Activated T-helper 2 cell treated with anti-CD3 and anti-CD28 coated beads, Interferon-gamma antibody, Interleukin-2, Interleukin-4, amounts not matched to agents 10 μg/mL and 5 μg/mL and 100 μg/mL, durations not matched to agents 14 hours and 24 hours and 36 hours (primary cell): ENCODE data around the gene FAM131C. TPM values are rescaled to one million over a fixed set of nuclear protein-coding genes. Genes with fewer than 3 reads are reported as not detected.

Experiments used
- DNase-seq: peaks from one replicate; pipeline ENCODE4 v3.0.0; 2021; ENCODE audit warnings: low spot score
- H3K27ac Mint-ChIP-seq: one replicate; pipeline ENCODE4 v1.8.0; 2021; ENCODE audit warnings: mixed read lengths
- H3K27me3 Mint-ChIP-seq: one replicate; pipeline ENCODE4 v1.8.0; 2021; ENCODE audit warnings: low read depth, mixed read lengths
- H3K36me3 Mint-ChIP-seq: one replicate; pipeline ENCODE4 v1.8.0; 2021; ENCODE audit warnings: low read depth, mixed read lengths
- H3K4me1 Mint-ChIP-seq: one replicate; pipeline ENCODE4 v1.8.0; 2021; ENCODE audit warnings: low read depth, mixed read lengths
- H3K4me3 Mint-ChIP-seq: one replicate; pipeline ENCODE4 v1.8.0; 2021; ENCODE audit warnings: low read depth, mild to moderate bottlenecking, moderate library complexity, mixed read lengths
- H3K9me3 Mint-ChIP-seq: one replicate; pipeline ENCODE4 v1.8.0; 2021; ENCODE audit warnings: mixed read lengths
- intact Hi-C: fragments of 100-400 bp; cut with micrococcal nuclease; formaldehyde crosslinking; loops from one replicate; pipeline ENCODE4 v1.15.1; 2023
- total RNA-seq: library from RNA; stranded (reverse); gene quantifications from 2 replicates; pipeline ENCODE4 v1.2.3, GENCODE V29; 2022

The FAM131C gene
- total RNA-seq, 1 donor from 2014 or later, result 1.4 TPM

GRCh38 chr1:16078925-16079656 lies 5.6 kb upstream of the FAM131C start:
- Mint-ChIP-seq H3K27me3 (peaks cover 6% of the 10 kb centered on the region), H3K4me1 (peaks cover 10% of the 10 kb centered on the region), H3K36me3 (no peaks in the 10 kb centered on the region), H3K4me3 (peak overlapping the region; percentile 47), H3K27ac (no peak overlapping the region), H3K9me3 (no peaks in the 10 kb centered on the region)
- intact Hi-C loops, result loop anchor here (1.0 to 2.0 kb wide), 2 partner anchors 108 to 166 kb away; no protein-coding TSS in a partner anchor
- DNase-seq, result peak; percentile 63

- Mint-ChIP-seq H3K27me3 (peaks cover 14% of the 10 kb centered on the region), H3K4me3 (no peak overlapping the region), H3K36me3 (no peaks in the 10 kb centered on the region), H3K4me1 (peaks cover 14% of the 10 kb centered on the region), H3K27ac (no peak overlapping the region), H3K9me3 (no peaks in the 10 kb centered on the region)
- intact Hi-C loops, result loop anchor here (2.0 kb wide), 1 partner anchor 167 kb away; no protein-coding TSS in a partner anchor
- DNase-seq, result no peak
These were observed 4.2 kb upstream of the FAM131C start for GRCh38 chr1:16077406-16078245.

DNA sequence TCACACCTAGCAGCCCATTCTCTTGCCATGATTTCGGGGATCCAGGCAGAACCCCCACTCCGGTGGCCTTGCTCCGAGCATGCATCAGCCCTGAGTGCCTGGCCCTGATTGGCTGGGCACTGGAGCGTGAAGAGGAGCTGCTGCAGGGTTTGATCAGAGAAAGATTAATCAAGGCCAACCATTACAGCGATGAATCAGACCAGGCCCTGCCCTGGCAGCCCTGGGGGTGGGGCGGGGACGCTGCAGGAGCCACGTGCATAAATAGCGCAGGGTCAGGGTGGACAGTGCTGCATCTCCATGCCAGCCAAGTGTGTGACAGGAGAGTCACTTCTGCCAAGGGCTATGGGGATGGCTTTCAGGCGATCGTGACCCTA lies 3.4 kb upstream of the FAM131C start:
- H3K9me3 Mint-ChIP-seq, result no peaks in the 10 kb centered on the region
- intact Hi-C loops, result no loop called here

GRCh38 chr1:16076031-16076864 lies 2.8 kb upstream of the FAM131C start:
- intact Hi-C loops, result no loop called here
- Mint-ChIP-seq H3K4me3 (no peak overlapping the region), H3K36me3 (no peaks in the 10 kb centered on the region)

More for the DNA sequence above, 3.4 kb upstream of the FAM131C start:
- Mint-ChIP-seq H3K4me3 (no peak overlapping the region), H3K36me3 (no peaks in the 10 kb centered on the region), H3K27me3 (peaks cover 20% of the 10 kb centered on the region), H3K4me1 (peaks cover 14% of the 10 kb centered on the region), H3K27ac (no peak overlapping the region)
- DNase-seq, result no peak

DNA sequence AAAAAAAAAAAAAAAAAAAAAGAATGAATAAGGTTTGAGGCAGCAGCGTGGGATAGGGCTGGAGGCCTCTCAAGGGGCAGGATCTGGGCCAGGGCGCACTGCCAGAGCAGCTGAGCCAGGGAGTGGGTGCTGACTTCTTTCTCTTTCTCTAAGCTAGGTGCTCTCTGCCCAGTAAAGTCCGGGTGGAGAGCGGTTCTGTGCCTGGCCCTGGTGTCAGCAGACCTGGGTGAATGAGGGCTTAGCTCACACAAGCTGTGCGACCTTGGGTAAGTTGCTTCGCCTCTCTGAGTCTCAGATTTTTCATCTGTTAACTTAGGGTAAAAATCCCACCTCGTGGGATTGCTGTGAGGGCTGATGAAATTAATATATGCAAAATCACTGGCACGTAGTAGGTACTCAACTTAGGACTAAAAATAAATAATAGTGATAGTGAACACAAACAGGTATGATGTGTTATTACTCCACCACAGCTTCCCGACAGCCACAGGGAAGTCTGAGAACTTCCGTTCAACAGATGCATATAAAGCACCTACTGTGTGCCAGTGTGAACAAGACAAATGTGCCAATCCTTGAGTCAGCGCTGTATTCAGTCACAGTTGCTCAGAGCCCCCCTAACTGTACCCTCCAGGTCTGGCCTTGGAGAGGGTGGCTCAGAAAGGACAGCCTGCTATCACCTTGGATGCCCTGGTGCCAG lies 2.0 kb upstream of the FAM131C start:
- H3K4me3 Mint-ChIP-seq, result no peak overlapping the region

More at GRCh38 chr1:16076031-16076864, 2.8 kb upstream of the FAM131C start:
- peaks cover 14% of the 10 kb centered on the region for H3K4me1 Mint-ChIP-seq
- no peak for DNase-seq
- H3K27ac Mint-ChIP-seq, result no peak overlapping the region
- no peaks in the 10 kb centered on the region for H3K9me3 Mint-ChIP-seq
- peaks cover 20% of the 10 kb centered on the region for H3K27me3 Mint-ChIP-seq

DNA sequence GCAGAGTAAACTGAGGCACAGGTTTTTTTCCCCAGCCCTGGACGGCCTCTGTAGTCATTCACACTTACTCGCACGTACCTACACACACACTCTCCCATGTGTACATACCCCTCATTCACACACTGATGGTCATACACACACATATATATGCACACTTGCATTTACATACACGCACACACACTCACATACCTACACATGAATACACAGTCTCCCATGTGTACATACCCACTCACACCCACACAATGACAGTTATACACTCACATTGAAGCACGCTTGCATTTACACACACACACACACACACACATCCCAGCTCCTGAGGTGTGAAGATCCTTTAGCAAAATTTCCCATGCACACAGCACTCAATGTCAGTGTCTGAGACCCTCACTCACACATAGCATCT lies 766 bp upstream of the FAM131C start:
- H3K4me1 Mint-ChIP-seq, result peaks cover 24% of the 10 kb centered on the region
- H3K27me3 Mint-ChIP-seq, result peaks cover 20% of the 10 kb centered on the region

More for the DNA sequence above, 2.0 kb upstream of the FAM131C start:
- Mint-ChIP-seq H3K9me3 (no peaks in the 10 kb centered on the region), H3K4me1 (peaks cover 17% of the 10 kb centered on the region), H3K27me3 (peaks cover 20% of the 10 kb centered on the region), H3K36me3 (no peaks in the 10 kb centered on the region), H3K27ac (no peak overlapping the region)
- intact Hi-C loops, result no loop called here
- no peak for DNase-seq

GRCh38 chr1:16072616-16073484 lies 601 bp downstream of the FAM131C start:
- intact Hi-C loops, result no loop called here
- Mint-ChIP-seq H3K4me3 (peak overlapping the region; percentile 17), H3K4me1 (peaks cover 18% of the 10 kb centered on the region), H3K27me3 (peaks cover 20% of the 10 kb centered on the region), H3K27ac (no peak overlapping the region), H3K9me3 (no peaks in the 10 kb centered on the region), H3K36me3 (no peaks in the 10 kb centered on the region)
- no peak for DNase-seq

More for the DNA sequence above, 766 bp upstream of the FAM131C start:
- Mint-ChIP-seq H3K27ac (no peak overlapping the region), H3K36me3 (no peaks in the 10 kb centered on the region), H3K9me3 (no peaks in the 10 kb centered on the region), H3K4me3 (peak overlapping the region; percentile 65)
- no peak for DNase-seq
- intact Hi-C loops, result no loop called here

DNA sequence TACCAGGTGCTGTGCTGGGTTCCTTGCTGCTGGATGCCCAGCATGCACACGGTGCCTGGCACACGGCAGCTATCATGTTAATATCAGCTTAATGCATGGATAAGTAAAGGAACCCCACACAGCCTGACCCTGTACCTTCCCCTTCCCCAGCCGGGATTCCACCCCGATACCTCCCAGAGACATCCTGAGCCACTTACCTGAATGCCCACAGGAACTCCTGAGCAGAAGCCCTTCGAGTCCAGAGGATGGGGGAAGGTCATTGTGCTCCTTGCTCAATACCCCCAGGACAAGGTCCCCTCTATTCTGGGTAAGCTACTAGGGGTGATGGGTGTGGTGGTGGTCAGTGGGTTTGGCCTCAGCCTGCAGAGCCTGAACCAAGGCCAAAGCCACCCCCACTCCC lies 1.4 kb downstream of the FAM131C start:
- no peak for DNase-seq
- Mint-ChIP-seq H3K27ac (no peak overlapping the region), H3K4me3 (no peak overlapping the region), H3K4me1 (peaks cover 18% of the 10 kb centered on the region), H3K27me3 (peaks cover 25% of the 10 kb centered on the region), H3K9me3 (no peaks in the 10 kb centered on the region), H3K36me3 (no peaks in the 10 kb centered on the region)
- intact Hi-C loops, result no loop called here

DNA sequence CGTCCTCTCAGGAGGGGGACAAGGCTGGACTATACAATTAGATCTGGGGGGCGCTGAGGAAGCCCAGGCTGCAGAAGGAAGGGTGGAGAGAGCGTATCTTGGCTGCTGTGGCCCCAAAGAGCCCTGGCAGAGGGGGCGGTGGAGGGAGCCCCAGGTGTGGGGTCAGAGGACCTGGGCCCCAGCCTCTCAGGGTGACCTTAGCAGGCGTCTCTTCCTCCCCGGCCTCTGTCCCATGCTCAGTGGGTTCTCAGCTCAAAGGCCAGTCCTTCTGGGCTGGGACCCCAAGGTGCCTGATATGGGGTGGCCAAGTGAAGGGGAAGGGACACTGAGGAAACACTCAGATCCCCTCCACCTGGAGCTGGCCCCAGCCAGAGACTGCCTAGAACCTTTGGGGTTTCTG lies 1.8 kb downstream of the FAM131C start:
- Mint-ChIP-seq H3K27me3 (peaks cover 25% of the 10 kb centered on the region), H3K36me3 (no peaks in the 10 kb centered on the region), H3K27ac (no peak overlapping the region), H3K4me3 (no peak overlapping the region), H3K4me1 (peaks cover 18% of the 10 kb centered on the region), H3K9me3 (no peaks in the 10 kb centered on the region)
- intact Hi-C loops, result no loop called here
- DNase-seq, result no peak

GRCh38 chr1:16070640-16071355 lies 2.7 kb downstream of the FAM131C start:
- peaks cover 18% of the 10 kb centered on the region for H3K4me1 Mint-ChIP-seq
- no peak overlapping the region for H3K27ac Mint-ChIP-seq
- DNase-seq, result no peak
- intact Hi-C loops, result no loop called here
- H3K27me3 Mint-ChIP-seq, result peaks cover 23% of the 10 kb centered on the region
- H3K9me3 Mint-ChIP-seq, result no peaks in the 10 kb centered on the region
- H3K36me3 Mint-ChIP-seq, result no peaks in the 10 kb centered on the region
- no peak overlapping the region for H3K4me3 Mint-ChIP-seq
